ENCODE results near the gene EHMT2.

DNA sequence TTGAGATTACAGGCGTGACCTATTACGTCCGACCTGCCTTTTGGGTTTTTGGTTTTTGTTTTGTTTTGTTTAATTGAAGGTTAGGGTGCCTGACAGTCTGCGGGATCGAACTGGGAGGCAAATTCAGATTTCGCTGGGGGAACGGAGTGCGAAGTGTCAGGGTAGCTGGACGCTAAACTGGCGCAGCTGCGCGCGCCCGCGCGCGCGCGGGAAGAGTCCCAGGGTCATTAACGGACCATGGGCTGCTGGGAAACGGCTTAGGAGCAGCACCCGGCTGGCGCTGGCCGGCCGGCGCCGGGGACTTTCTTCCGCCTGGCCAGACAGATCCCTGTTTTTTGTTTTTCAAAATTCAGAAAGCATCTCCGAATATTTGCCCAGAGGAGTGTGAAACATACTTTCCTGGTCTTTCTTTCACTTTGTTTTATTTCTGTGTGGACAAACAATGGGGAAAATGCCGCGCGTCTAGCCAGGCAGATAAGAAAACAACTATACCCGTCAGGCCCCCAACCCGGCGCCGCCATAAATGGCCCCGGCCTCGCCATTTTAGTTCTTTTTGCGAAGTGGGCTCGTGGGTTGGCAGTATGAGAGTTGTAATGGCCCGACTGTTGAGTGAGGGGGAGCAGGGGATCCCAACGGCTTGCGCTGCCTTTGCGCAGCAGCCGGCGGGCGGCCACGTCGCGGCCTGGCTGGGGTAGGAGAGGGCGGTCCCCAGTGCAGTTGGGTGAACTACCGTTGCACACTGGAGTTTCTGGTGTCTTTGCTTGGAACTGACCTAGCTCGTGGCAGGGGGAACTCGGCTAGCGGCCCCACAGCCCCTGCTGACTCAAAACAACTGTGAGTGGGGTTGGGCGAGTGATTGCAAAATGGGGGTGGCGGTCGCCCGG, 62.9 kb downstream of the EHMT2 start:
- TF ChIP-seq, protein P1, sequence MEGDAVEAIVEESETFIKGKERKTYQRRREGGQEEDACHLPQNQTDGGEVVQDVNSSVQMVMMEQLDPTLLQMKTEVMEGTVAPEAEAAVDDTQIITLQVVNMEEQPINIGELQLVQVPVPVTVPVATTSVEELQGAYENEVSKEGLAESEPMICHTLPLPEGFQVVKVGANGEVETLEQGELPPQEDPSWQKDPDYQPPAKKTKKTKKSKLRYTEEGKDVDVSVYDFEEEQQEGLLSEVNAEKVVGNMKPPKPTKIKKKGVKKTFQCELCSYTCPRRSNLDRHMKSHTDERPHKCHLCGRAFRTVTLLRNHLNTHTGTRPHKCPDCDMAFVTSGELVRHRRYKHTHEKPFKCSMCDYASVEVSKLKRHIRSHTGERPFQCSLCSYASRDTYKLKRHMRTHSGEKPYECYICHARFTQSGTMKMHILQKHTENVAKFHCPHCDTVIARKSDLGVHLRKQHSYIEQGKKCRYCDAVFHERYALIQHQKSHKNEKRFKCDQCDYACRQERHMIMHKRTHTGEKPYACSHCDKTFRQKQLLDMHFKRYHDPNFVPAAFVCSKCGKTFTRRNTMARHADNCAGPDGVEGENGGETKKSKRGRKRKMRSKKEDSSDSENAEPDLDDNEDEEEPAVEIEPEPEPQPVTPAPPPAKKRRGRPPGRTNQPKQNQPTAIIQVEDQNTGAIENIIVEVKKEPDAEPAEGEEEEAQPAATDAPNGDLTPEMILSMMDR (IDR thresholded peaks at IDR 0.05; ENCODE audit: extremely low read depth in 1 of 2, insufficient read depth in 1 of 2, low read depth in 1 of 2, low read length in 2 of 2) = no peak
- TF ChIP-seq MYC (IDR thresholded peaks at IDR 0.05; ENCODE audit: low read depth, low read length) = no peak
- TF ChIP-seq EZH2 (IDR thresholded peaks at IDR 0.05; ENCODE audit: borderline replicate concordance, low read depth, low read length, severe bottlenecking) = no peak
- peak; percentile 100 for TF ChIP-seq POLR2A (IDR thresholded peaks at IDR 0.05; ENCODE audit: low read depth, low read length)
- TF ChIP-seq POLR2AphosphoS5 (IDR thresholded peaks at IDR 0.05; ENCODE audit: insufficient read depth, low read depth, low read length) = peak; percentile 99
- no peak for TF ChIP-seq JUN (IDR thresholded peaks at IDR 0.05; ENCODE audit: borderline replicate concordance, insufficient read depth, insufficient read length, low read depth)
- no peak for TF ChIP-seq FOS (IDR thresholded peaks at IDR 0.05; ENCODE audit: borderline replicate concordance, insufficient read depth, low read length)
